Measurements from ENCODE around the gene LRRC8B. TPM values are rescaled to one million over a fixed set of nuclear protein-coding genes. Genes with fewer than 3 reads are reported as not detected.

Gene LRRC8B
- polyA plus RNA-seq, 1 donor (not counting 4 experiments of a cell fraction or from before 2014, with no cell fraction given), result 1.5 TPM

GRCh38 chr1:89605692-89606091 is 81.1 kb downstream of the LRRC8B start:
- Histone ChIP-seq H3K9ac (ENCODE audit: control insufficient read depth, extremely low read depth, insufficient read depth, low read length) (no peak overlapping the region), H4K20me1 (ENCODE audit: control insufficient read depth, extremely low read depth, insufficient read depth, low read length) (no peaks in the 10 kb centered on the region), H3K36me3 (ENCODE audit: control insufficient read depth in 2 of 2, extremely low read depth in 1 of 2, insufficient read depth in 2 of 2, low read length in 2 of 2) (no peaks in the 10 kb centered on the region), H3K9me1 (ENCODE audit: control insufficient read depth, extremely low read depth, insufficient read depth, low read length) (no peaks in the 10 kb centered on the region), H3K4me1 (ENCODE audit: control insufficient read depth, extremely low read depth, insufficient read depth, low read length) (peaks cover 34% of the 10 kb centered on the region), H2AFZ (ENCODE audit: control insufficient read depth, low read length) (no peak overlapping the region), H3K9me3 (ENCODE audit: control insufficient read depth, low read depth, low read length) (no peaks in the 10 kb centered on the region), H3K79me2 (ENCODE audit: control insufficient read depth, insufficient read depth, low read length) (no peaks in the 10 kb centered on the region), H3K27ac (ENCODE audit: control insufficient read depth, insufficient read depth, low read length) (no peak overlapping the region), H3K4me2 (ENCODE audit: control insufficient read depth, extremely low read depth, insufficient read depth, low read depth, low read length) (no peak overlapping the region), H3K4me3 (ENCODE audit: control insufficient read depth in 2 of 3, extremely low read depth in 1 of 3, insufficient read depth in 2 of 3, low read depth in 1 of 3, low read length in 3 of 3) (no peak overlapping the region), H3K27me3 (ENCODE audit: control insufficient read depth, extremely low read depth, insufficient read depth, low read length) (no peaks in the 10 kb centered on the region)
- TF ChIP-seq CTCF (optimal IDR thresholded peaks at IDR 0.05 in 1 of 3, IDR thresholded peaks at IDR 0.05 in 1 of 3, conservative IDR thresholded peaks at IDR 0.05 in 1 of 3; ENCODE audit: extremely low read depth in 1 of 3, insufficient read depth in 2 of 3, low read length in 3 of 3) (no peak), EZH2 (IDR thresholded peaks at IDR 0.05; ENCODE audit: low read length) (no peak)
- no peak for DNase-seq (ENCODE audit: low read depth, low spot score)
- no peak for FAIRE-seq
- dilution Hi-C loops (cut with MboI; ENCODE audit: extremely low pct_ligation_motif_present, low sequenced_read_pairs), result no loop called here

GRCh38 chr1:89606227-89606980 is 81.8 kb downstream of the LRRC8B start:
- H3K9me3 ChIP-seq (ENCODE audit: control insufficient read depth, low read depth, low read length), result no peaks in the 10 kb centered on the region

More at GRCh38 chr1:89606227-89606980, 81.8 kb downstream of the LRRC8B start:
- Histone ChIP-seq H3K36me3 (ENCODE audit: control insufficient read depth in 2 of 2, extremely low read depth in 1 of 2, insufficient read depth in 2 of 2, low read length in 2 of 2) (no peaks in the 10 kb centered on the region), H3K4me3 (ENCODE audit: control insufficient read depth in 2 of 3, extremely low read depth in 1 of 3, insufficient read depth in 2 of 3, low read depth in 1 of 3, low read length in 3 of 3) (no peak overlapping the region), H3K4me1 (ENCODE audit: control insufficient read depth, extremely low read depth, insufficient read depth, low read length) (peaks cover 34% of the 10 kb centered on the region), H3K4me2 (ENCODE audit: control insufficient read depth, extremely low read depth, insufficient read depth, low read depth, low read length) (no peak overlapping the region), H4K20me1 (ENCODE audit: control insufficient read depth, extremely low read depth, insufficient read depth, low read length) (no peaks in the 10 kb centered on the region), H2AFZ (ENCODE audit: control insufficient read depth, low read length) (no peak overlapping the region), H3K27ac (ENCODE audit: control insufficient read depth, insufficient read depth, low read length) (no peak overlapping the region), H3K9me1 (ENCODE audit: control insufficient read depth, extremely low read depth, insufficient read depth, low read length) (no peaks in the 10 kb centered on the region), H3K27me3 (ENCODE audit: control insufficient read depth, extremely low read depth, insufficient read depth, low read length) (no peaks in the 10 kb centered on the region), H3K9ac (ENCODE audit: control insufficient read depth, extremely low read depth, insufficient read depth, low read length) (no peak overlapping the region), H3K79me2 (ENCODE audit: control insufficient read depth, insufficient read depth, low read length) (no peaks in the 10 kb centered on the region)
- no peak for DNase-seq (ENCODE audit: low read depth, low spot score)
- FAIRE-seq, result no peak
- dilution Hi-C loops (cut with MboI; ENCODE audit: extremely low pct_ligation_motif_present, low sequenced_read_pairs), result no loop called here
- TF ChIP-seq CTCF (optimal IDR thresholded peaks at IDR 0.05 in 1 of 3, IDR thresholded peaks at IDR 0.05 in 1 of 3, conservative IDR thresholded peaks at IDR 0.05 in 1 of 3; ENCODE audit: extremely low read depth in 1 of 3, insufficient read depth in 2 of 3, low read length in 3 of 3), result no peak
- TF ChIP-seq EZH2 (IDR thresholded peaks at IDR 0.05; ENCODE audit: low read length), result no peak
